Mammary epithelial cell (primary cell): ENCODE results near the gene LIPT1.

Source experiments
- CTCF ChIP-seq, 2 donors: IDR thresholded peaks in 1 of 2; conservative IDR thresholded peaks in 1 of 2; 2 replicates each; pipeline ENCODE4 v1.5.1; 2011 to 2012; ENCODE audit warnings: inconsistent platforms in 2 of 2, low read length in 2 of 2, mild to moderate bottlenecking in 2 of 2, control low read depth in 1 of 2, low read depth in 1 of 2; ENCODE audit not compliant: insufficient read depth in 1 of 2; ENCODE audit errors: extremely low read depth in 1 of 2
- EZH2 ChIP-seq: IDR thresholded peaks from 2 replicates; pipeline ENCODE4 v1.6.1; 2012; ENCODE audit warnings: low read length, inconsistent platforms, borderline replicate concordance

- TF ChIP-seq CTCF (conservative IDR thresholded peaks at IDR 0.05 in 1 of 2, IDR thresholded peaks at IDR 0.05 in 1 of 2; ENCODE audit: extremely low read depth in 1 of 2, insufficient read depth in 1 of 2, low read depth in 1 of 2, low read length in 2 of 2) (no peak), EZH2 (no peak)
Measured at GRCh38 chr2:99139003-99139402, 15.8 kb upstream of the LIPT1 start.
